ENCODE measurements around the gene ARHGAP9.
A peak's percentile ranks its signal among the peaks of the same experiment; 100 is the strongest.

DNA sequence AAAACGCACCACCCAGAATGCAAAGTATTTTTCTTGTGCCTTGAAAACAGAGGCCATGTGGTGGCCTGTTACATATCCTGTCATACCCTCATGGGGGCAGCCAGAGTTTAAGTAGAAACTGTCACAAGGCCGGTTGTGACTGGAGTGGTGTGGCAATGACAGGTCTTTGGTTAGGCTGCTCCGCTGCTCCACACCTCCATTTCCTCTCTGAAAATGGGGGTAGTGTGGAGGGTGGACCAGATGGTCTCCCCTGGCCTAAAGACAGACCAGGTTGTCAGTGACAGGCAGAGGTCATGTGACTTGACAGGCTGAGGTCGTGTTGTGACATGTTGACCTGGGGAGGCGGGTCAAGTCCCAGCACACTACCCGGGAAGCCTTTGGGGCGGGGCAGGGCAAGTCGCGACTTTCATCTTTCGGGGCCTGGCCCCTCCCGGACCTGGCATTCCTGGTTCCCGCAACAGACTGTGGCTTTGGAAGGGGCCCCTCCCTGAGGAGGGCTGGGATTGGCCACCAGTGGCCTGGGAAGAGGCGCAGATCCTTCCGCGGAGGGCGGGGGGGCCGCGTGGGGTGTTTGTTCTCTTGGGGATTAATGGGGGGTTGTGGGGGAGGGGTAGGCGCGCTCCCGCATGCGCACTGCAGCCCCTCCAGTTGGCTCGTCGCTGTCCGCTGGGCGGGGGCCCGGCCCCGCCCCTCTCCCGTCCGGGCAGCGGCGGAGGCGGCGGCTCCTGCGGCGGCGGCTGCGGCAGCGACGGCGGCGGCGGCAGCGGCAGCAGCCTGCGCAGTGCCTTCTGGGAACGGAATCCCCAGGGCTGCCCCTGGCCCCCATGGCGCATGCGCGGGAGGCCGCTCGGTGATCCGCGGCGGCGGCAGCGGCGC, 42.6 kb upstream of the ARHGAP9 start, which contains the start of gene MBD6:
- TF ChIP-seq, protein P1, sequence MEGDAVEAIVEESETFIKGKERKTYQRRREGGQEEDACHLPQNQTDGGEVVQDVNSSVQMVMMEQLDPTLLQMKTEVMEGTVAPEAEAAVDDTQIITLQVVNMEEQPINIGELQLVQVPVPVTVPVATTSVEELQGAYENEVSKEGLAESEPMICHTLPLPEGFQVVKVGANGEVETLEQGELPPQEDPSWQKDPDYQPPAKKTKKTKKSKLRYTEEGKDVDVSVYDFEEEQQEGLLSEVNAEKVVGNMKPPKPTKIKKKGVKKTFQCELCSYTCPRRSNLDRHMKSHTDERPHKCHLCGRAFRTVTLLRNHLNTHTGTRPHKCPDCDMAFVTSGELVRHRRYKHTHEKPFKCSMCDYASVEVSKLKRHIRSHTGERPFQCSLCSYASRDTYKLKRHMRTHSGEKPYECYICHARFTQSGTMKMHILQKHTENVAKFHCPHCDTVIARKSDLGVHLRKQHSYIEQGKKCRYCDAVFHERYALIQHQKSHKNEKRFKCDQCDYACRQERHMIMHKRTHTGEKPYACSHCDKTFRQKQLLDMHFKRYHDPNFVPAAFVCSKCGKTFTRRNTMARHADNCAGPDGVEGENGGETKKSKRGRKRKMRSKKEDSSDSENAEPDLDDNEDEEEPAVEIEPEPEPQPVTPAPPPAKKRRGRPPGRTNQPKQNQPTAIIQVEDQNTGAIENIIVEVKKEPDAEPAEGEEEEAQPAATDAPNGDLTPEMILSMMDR (IDR thresholded peaks at IDR 0.05 in 8 of 11, conservative IDR thresholded peaks at IDR 0.05 in 3 of 11): peak in 3 of 11 experiments; percentile 6 to 19 (median 14)
- peak; percentile 79 to 86 (median 81) for TF ChIP-seq POLR2AphosphoS5 (IDR thresholded peaks at IDR 0.05)
